ENCODE results near the gene CCM2L.
A peak's percentile ranks its signal among the peaks of the same experiment; 100 is the strongest.

The CCM2L gene

DNA sequence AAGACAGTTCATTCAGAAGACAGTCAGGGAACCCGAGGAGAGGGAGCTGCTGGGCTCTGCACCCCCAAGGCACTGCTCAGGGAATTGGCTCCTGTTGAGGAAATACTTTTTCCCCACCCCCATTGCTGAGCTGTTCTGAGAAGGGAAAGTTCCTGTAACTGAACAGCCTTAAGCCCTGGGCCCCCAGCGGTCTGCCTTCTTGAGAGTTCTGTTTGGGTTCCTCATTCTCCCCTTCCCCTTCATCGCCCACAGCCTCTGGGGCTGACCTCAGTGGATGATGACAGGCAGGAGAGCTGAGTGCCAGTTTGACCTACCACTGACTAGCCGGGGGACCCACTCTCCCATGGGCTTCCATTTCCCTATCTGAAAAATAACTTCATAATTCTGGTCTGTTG, 52.5 kb downstream of the CCM2L start:
- peak in 1 of 2 experiments; percentile 28 for DNase-seq

DNA sequence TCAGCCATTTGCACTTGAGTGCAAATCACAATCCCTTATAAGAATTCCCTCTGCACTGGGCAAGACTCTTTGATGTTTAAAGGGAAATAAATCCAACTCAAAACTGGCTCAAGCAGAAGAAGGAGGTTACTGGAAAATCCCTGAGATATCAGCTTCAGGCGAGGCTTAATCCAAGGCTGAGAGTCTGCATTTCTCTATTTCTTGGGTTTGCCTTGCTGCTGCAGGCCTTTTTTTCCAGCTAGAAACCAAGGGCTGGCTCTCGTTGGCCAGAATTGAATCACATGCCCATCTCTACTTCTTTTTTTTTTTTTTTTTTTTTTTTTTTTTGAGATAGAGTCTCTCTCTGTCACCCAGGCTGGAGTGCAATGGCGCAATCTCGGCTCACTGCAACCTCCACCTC, 53.5 kb downstream of the CCM2L start:
- DNase-seq, result no peak

DNA sequence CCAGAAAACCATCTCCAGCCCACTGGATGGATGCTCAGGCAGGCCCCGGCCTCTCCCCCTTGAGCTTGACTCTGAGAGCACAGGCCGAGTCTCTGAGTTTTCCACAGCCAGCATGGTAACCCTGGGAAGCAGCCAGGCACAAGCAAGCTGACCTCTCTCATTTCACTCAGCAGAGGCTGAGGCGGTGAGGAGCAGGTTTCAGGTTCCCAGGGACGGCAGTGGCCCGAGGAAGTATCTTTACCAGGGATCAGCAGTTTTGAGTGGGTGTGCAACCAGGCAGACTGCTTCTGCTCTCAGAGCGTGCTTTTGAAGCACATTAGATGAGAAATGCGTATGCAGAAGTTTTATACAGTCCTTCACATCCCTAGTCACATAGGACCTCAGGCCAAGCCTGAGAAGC, 54.4 kb downstream of the CCM2L start:
- no peak for DNase-seq

DNA sequence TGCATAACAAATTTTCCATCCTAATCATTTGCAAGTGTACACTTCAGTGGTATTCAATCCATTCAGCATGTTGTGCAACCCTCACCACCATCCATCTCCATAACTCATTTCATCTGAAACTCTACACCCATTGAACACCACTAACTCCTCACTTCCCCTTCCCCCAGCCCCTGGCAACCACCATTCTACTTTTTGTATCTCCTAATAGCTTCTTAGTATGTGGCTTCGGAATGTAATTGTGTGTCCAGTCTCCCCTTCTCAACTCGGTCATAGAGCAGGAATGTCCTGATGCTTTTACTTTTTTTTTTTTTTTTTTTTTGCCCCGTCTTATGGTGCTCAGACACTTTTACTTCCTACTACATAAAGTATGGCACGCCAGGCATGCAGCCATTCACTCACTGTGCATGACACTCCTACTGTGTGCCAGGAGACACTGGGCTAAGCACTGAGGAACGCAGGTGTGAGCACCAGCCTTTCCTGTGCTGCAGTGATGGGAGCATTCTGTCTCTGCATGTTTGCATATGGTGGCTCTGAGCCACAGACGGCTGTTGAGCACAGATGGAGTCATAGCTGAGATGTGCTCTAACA, 57.1 kb downstream of the CCM2L start:
- no peak for DNase-seq

DNA sequence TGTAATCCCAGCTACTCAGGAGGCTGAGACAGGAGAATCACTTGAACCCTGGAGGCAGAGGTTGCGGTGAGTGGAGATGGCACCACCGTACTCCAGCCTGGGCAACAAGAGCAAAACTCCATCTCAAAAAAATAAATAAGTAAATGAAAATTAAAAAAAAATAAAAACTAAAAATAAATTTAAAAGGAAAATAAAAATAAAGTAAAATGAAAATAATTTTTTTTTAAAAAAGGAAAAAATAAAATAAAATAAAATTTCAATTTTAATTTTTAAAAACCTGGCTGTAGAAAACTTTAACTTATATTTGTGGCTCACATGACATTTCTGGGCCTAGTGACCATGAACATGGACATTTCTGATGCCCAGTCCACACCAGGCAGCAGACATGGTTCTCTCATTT, 57.9 kb downstream of the CCM2L start:
- DNase-seq, result no peak

DNA sequence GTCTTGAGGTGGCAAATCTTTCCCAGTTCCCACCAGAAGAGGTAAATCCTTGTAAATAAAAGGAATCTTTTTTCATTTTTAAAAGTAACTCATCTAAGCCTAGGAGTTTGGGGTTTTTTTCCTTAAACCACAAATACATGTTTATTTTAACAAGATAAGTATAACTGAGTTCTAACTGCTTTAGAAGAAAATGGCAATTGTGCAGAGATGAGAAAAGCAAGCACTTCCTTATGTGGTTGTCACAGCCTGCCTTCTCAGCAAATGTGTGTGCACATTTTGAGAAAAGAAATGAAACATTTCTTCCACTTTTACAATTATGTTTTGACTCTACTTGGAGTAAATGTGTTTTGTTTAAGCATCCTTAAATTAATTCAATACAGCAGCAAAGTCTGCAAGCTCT, 59.5 kb downstream of the CCM2L start:
- DNase-seq, result no peak

DNA sequence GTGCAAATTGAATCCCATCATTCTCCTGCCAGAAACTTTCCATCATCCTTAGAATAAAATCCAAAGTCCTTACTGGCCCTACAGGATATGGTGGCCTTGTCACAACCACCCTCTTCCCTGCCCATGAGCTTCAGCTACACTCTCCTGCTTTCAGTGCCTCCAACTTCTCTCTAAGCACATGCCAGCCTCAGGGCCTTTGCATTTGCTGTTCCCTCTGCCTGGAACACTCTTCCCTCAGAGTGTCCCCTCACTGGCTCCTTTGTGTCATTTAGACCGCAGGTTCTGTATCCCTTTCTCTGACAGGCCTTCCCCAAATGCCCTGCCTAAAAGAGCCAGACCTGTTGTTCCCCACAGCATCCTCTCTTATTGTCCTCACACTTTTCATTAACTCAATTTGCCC, 60.0 kb downstream of the CCM2L start:
- DNase-seq, result no peak

DNA sequence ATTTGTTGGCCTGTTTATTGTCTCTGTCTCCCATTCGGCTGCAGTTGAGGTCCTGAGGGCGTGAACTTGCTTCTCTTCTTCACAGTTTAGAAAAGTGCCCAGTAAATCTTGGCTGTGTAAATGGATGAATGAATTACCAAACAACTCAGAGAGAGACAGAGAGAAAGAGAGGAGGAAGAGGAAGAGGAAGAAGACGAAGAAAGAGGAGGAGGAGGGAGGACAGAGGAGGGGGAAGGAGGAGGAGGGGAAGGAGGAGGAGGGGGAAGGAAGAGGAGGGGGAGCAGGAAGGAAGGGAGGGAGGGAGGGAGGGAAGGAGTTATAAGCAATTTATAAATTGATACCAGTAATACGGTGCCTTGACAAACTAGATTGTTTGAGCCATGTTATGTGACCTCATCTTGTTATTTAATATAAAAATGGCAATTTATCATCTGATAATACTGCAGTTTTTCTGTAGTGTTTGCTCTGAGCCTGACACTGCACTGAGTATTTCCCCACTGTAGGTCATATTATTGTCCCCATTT, 60.5 kb downstream of the CCM2L start:
- DNase-seq, result no peak

DNA sequence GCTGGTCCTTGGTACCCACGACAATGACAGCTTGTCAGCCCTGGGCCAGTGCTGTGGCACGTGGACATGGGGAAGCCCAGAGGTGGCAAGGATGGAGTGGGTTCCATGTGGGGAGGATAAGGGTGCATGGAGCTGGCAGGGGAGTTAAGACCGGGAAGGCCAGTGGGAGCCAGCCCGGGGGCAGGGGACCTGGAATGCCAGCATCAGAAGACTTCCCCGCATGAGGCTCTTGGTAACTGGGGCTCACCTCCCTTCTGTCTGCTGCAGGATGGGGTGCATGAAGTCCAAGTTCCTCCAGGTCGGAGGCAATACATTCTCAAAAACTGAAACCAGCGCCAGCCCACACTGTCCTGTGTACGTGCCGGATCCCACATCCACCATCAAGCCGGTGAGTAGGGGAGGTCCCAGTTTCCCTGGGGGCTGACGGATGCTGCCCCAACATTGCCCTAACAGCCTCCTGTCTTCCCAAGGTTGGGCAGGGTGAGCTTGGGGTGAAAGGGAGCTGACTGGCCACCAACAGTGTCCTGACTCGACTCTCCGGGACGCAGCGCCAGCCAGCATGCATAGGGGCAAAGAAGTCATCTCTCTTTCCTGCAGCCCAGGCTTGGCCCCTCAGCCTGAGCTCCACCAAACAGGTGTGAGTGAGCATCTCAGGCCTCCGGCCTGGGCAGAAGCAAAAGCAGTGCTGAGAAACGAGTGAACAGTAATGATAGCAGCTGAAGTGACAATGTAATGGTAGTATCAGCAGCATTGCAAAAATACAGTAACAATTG, 61.3 kb downstream of the CCM2L start:
- no peak for DNase-seq

DNA sequence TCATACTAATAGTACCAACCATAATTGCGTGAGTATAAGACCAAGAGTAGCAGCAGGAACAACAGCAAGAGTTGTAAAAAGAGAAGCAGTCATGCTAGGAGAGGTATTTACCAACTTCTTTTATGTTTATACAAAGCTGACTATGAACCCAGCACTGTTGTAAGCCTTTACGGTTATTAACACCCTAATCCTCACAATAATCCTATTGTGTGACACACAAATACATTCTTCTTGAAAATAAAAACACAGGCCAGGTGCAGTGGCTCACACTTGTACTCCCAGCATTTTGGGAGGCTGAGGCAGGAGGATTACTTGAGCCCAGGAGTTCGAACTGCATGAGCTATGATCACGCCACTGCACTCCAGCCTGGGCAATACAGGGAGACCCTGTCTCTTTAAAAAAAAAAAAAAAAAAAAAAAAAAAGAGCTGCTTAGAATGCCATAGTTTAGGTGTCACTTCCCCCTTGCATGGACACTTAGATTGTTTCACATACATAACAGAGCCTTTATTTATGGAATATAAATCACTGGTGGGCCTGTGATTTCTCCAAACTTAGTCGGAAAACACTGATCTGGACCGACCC, 62.0 kb downstream of the CCM2L start:
- no peak for DNase-seq

DNA sequence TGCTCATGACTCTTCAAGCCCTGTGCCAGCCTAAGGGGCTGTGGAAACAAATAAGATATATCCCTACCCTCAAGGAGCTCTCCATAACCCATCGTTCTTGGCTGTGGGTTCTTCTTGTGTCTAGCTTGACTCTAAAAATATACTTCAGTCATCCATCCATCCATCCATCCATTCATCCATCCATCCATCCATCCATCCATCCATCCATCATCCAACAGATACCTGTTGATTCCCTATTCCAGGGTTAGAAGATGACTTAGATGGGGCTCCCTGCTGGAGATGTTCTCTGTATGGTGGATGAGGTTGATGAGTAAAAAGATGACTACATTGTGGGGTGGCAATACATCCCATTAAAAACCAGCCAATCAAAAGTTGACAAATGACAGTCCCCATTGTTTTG, 65.3 kb downstream of the CCM2L start:
- DNase-seq, result no peak

DNA sequence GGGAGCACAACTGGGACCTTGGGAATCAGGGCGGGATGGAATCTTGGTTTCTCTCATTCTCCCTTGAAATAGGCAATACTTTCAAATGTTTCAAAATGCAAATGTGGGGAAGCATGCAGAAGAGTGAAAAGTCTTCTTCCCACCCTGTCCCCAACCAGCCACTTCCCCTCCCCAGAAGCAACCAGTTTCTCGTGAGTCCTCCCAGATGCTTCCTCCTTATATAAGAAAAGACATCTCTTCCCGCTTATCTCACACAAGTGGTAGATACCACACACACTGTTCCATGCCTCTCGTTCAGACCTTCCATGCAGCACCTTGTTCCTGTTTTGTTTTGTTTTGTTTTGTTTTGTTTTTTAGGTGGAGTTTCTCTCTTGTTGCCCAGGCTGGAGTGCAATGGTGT, 67.0 kb downstream of the CCM2L start:
- no peak for DNase-seq

DNA sequence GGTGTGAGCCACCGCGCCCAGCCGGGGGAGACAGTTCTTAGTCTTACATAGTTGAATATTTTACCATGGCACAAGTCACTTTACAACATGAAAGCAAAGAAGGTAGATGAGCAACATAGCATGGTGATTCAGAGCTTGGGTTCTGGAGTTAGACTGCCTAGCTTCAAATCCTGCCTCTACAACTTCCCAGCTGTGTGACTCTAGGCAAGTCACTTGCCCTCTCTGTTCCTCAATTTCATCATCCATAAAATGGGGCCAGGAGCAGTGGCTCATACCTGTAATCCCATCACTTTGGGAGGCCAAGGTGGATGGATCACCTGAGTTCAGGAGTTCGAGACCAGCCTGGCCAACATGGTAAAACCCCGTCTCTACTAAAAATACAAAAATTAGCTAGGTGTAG, 68.1 kb downstream of the CCM2L start:
- no peak for DNase-seq

DNA sequence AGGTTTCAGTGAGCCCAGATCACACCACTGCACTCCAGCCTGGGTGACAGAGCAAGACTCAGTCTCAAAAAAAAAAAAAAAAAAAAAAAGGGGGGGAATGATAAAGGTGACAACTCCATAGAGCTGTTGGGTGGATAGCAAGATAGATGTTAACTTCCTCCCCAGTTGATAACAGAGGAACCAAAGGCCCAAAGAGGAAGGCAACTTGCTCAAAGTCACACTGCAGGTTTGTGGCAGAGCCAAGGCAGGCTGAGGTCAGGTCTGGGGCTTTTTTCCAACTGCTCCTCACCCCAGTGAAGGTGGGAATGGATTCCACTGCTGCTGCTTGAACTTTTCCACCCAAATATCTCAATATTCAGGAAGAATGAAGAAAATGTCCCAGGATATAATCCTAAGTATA, 68.6 kb downstream of the CCM2L start:
- DNase-seq, result no peak

DNA sequence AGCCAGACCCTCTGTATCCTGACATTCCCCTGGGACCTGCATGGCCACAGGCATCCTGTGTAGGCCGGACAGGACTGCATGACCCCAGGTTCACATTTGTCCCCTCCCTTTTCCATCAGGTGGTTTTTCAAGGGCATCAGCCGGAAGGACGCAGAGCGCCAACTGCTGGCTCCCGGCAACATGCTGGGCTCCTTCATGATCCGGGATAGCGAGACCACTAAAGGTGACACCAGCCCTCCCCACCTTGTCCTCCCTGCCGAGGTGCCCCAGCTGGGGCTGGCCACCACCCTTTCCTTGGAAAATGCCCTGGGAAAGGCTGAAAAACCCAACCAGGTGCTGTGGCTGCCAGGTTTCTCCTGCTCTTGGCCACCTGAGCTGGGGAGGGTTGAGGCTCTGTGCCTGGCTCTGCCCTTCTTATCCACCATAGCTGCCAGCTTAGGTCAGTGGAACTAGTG, 69.4 kb downstream of the CCM2L start:
- no peak for DNase-seq

DNA sequence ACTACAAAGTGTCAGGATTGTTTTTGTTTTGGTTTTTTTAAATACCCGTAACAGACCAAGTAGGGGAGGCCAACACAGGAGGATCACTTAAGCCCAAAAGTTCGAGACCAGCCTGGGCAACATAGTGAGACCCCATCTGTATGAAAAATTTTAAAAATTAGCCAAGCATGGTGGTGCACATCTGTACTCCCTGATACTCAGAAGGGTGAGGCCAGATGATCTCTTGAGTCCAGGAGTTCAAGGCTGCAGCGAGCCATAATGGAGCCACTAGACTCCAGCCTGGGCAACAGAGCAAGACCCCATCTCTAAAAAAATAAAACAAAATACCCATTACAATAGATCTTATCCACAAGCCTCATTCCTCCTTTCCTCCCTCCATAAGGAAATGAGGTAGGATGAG, 70.5 kb downstream of the CCM2L start:
- DNase-seq, result no peak

Data from activated CD4-positive, alpha-beta T cell treated with anti-CD3 and anti-CD28 coated beads, Interleukin-2, amount 50 U/mL, for 48 hours (primary cell).